ENCODE data around the gene PCDHGA9.

The PCDHGA9 gene

DNA sequence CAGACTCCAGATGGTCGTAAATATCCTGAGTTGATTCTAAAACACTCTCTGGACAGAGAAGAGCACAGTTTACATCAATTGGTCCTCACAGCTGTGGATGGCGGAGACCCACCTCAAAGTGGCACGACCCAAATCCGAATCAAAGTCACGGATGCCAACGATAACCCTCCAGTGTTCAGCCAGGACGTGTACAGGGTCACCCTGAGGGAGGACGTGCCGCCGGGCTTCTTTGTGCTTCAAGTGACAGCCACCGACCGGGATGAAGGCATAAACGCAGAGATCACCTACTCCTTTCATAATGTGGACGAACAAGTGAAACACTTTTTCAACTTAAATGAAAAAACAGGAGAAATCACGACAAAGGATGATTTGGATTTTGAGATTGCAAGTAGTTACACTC, 41.9 kb upstream of the PCDHGA9 start:
- TF ChIP-seq, protein P1, sequence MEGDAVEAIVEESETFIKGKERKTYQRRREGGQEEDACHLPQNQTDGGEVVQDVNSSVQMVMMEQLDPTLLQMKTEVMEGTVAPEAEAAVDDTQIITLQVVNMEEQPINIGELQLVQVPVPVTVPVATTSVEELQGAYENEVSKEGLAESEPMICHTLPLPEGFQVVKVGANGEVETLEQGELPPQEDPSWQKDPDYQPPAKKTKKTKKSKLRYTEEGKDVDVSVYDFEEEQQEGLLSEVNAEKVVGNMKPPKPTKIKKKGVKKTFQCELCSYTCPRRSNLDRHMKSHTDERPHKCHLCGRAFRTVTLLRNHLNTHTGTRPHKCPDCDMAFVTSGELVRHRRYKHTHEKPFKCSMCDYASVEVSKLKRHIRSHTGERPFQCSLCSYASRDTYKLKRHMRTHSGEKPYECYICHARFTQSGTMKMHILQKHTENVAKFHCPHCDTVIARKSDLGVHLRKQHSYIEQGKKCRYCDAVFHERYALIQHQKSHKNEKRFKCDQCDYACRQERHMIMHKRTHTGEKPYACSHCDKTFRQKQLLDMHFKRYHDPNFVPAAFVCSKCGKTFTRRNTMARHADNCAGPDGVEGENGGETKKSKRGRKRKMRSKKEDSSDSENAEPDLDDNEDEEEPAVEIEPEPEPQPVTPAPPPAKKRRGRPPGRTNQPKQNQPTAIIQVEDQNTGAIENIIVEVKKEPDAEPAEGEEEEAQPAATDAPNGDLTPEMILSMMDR (IDR thresholded peaks at IDR 0.05; ENCODE audit: borderline replicate concordance, control extremely low read depth, extremely low read depth, insufficient read depth, missing control alignments) = no peak
- in situ Hi-C loops (cut with MboI; ENCODE audit: low sequenced_read_pairs, unreplicated experiment) = no loop called here

DNA sequence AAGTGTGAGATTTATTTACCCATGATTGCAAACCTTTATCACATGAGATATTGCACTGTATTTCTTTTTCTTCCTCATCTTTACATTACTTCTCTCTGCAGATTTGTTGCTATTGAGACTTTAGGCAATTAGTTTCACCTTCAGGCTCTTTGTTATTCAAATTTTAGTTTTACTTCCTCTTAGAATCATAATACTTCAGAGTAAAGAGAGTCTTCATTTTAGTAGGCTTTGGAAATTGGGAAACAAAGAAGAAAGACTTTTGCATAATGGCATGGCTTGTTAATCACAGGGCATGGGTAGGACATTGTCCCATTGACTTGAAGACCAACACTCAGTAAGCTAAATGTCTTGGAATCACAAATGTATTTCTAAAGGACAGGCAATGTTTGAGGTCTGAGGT, 39.9 kb upstream of the PCDHGA9 start:
- TF ChIP-seq, protein P1 (IDR thresholded peaks at IDR 0.05; ENCODE audit: borderline replicate concordance, control extremely low read depth, extremely low read depth, insufficient read depth, missing control alignments) = no peak
- no peak for DNase-seq (ENCODE audit: low spot score)
- in situ Hi-C loops (cut with MboI; ENCODE audit: low sequenced_read_pairs, unreplicated experiment) = no loop called here

More for the DNA sequence above, 41.9 kb upstream of the PCDHGA9 start:
- DNase-seq (ENCODE audit: low spot score) = no peak

DNA sequence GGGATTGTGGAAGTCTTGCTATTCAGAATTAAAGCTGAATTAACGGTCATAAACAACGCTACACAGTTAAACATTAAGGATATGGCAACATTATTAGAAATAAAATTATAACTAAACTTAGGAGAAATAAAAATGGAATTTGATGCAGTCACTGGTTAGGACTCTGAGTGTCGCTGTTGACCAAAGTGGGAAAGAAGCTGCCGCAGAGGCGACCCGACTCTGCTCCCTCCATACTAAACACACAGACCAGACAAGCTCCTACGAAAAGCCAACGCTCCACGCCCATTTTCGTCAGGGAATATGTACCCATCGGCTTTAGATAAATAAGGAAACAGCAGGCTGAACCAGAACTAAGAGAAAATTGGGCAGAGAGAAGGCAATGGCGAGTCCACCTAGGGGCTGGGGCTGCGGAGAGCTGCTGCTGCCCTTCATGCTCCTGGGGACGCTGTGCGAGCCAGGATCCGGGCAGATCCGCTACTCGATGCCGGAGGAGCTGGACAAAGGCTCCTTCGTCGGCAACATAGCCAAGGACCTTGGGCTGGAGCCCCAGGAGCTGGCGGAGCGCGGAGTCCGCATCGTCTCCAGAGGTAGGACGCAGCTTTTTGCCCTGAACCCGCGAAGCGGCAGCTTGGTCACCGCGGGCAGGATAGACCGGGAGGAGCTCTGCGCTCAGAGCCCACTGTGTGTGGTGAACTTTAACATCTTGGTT, 38.5 kb upstream of the PCDHGA9 start, which contains the start of gene PCDHGA5:
Gene PCDHGA5 (plus strand): TSS at position 211 of the 709 bp plus-strand sequence. CDS start 169 bp downstream, at position 380.
- TF ChIP-seq, protein P1 (IDR thresholded peaks at IDR 0.05; ENCODE audit: borderline replicate concordance, control extremely low read depth, extremely low read depth, insufficient read depth, missing control alignments) = no peak
- in situ Hi-C loops (cut with MboI; ENCODE audit: low sequenced_read_pairs, unreplicated experiment) = no loop called here

DNA sequence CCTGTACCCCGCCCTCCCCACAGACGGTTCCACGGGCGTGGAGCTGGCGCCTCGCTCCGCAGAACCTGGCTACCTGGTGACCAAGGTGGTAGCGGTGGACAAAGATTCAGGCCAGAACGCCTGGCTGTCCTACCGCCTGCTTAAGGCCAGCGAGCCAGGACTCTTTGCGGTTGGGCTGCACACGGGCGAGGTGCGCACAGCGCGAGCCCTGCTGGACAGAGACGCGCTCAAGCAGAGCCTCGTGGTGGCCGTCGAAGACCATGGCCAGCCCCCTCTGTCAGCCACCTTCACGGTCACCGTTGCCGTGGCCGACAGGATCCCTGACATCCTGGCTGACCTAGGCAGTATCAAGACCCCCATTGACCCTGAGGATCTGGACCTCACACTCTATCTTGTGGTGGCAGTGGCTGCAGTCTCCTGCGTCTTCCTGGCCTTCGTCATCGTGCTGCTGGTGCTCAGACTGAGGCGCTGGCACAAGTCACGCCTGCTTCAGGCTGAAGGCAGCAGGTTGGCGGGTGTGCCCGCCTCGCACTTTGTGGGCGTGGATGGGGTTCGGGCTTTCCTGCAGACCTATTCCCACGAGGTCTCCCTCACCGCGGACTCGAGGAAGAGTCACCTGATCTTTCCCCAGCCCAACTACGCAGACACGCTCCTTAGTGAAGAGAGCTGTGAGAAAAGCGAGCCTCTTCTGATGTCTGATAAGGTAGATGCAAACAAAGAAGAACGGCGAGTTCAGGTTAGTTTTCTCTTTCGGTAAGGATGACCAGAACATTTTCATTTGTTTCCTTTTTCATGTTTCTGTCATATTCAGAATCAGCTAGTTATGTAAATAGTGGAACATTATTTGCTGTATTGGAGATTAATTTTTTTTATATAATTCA, 36.3 kb upstream of the PCDHGA9 start:
- in situ Hi-C loops (cut with MboI; ENCODE audit: low sequenced_read_pairs, unreplicated experiment) = no loop called here
- TF ChIP-seq, protein P1 (IDR thresholded peaks at IDR 0.05; ENCODE audit: borderline replicate concordance, control extremely low read depth, extremely low read depth, insufficient read depth, missing control alignments) = no peak
- DNase-seq (ENCODE audit: low spot score) = no peak

More for the DNA sequence above, 38.5 kb upstream of the PCDHGA9 start, which contains the start of gene PCDHGA5:
- DNase-seq (ENCODE audit: low spot score) = no peak

DNA sequence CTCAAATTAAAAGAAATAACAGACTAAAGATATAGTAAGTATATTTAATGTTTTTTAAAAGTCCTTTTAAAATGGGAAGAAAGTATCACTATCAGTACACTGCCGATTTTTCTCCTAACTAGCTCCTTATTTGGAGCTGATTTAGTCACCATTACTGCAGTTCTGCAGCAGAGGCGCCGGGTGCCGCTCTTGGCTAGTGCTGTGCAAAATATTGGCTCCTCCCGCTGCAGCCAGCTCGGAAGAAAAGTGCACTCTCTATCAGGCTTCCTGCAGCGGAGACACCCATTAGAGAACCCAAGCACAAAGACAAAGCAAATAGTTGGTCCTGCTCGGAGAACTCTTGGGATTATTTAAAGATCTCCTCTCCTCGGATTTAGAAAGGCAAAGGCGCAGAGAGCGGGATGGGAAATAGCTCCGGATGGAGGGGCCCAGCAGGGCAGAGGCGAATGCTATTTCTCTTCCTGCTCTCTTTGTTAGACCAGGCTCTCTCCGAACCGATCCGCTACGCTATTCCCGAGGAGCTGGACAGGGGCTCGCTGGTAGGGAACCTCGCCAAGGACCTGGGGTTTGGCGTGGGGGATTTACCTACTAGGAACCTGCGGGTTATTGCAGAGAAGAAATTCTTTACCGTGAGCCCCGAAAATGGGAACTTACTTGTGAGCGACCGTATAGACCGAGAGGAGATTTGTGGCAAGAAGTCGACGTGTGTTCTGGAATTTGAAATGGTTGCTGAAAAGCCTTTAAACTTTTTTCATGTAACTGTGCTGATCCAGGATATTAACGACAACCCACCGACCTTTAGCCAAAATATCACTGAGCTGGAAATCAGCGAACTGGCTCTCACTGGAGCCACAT, 32.4 kb upstream of the PCDHGA9 start, which contains the start of gene PCDHGB3:
Gene PCDHGB3 (plus strand): TSS at position 249 of the 855 bp plus-strand sequence. CDS start 153 bp downstream, at position 402.
- TF ChIP-seq, protein P1 (IDR thresholded peaks at IDR 0.05; ENCODE audit: borderline replicate concordance, control extremely low read depth, extremely low read depth, insufficient read depth, missing control alignments) = peak; percentile 53
- in situ Hi-C loops (cut with MboI; ENCODE audit: low sequenced_read_pairs, unreplicated experiment) = no loop called here
- DNase-seq (ENCODE audit: low spot score) = peak; percentile 57
